H9 (cell line): ENCODE measurements around the gene ZGLP1. TPM values are rescaled to one million over a fixed set of nuclear protein-coding genes. Genes with fewer than 3 reads are reported as not detected.
A peak's percentile ranks its signal among the peaks of the same experiment; 100 is the strongest.

Experiments
- DNase-seq: peaks from one replicate; pipeline ENCODE4 v3.0.0-alpha.2; 2017
- H2AFZ ChIP-seq: one replicate; pipeline ENCODE4 v1.6.1; 2013; ENCODE audit warnings: mild to moderate bottlenecking, low read length, control low read depth, moderate library complexity
- H2AK5ac ChIP-seq: 2 replicates; pipeline ENCODE4 v1.6.1; 2013; ENCODE audit warnings: low read length, control low read depth, mixed read lengths; ENCODE audit not compliant: insufficient read length
- H2BK120ac ChIP-seq: one replicate; pipeline ENCODE4 v1.6.1; 2013; ENCODE audit warnings: low read depth, mild to moderate bottlenecking, low read length, control low read depth, inconsistent platforms; ENCODE audit not compliant: poor library complexity, severe bottlenecking
- H2BK12ac ChIP-seq: 2 replicates; pipeline ENCODE4 v1.6.1; 2013; ENCODE audit warnings: low read length, control low read depth, mixed read lengths, low read depth; ENCODE audit not compliant: insufficient read length
- H2BK15ac ChIP-seq: 2 replicates; pipeline ENCODE4 v1.6.1; 2013; ENCODE audit warnings: low read depth, low read length, control low read depth
- H2BK20ac ChIP-seq: one replicate; pipeline ENCODE4 v1.6.1; 2013; ENCODE audit warnings: low read depth, mild to moderate bottlenecking, low read length, control low read depth, inconsistent platforms; ENCODE audit not compliant: poor library complexity, severe bottlenecking
- H2BK5ac ChIP-seq: 2 replicates; pipeline ENCODE4 v1.6.1; 2013; ENCODE audit warnings: low read length, control low read depth, mixed read lengths; ENCODE audit not compliant: insufficient read length
- H3K14ac ChIP-seq: 2 replicates; pipeline ENCODE4 v1.6.1; 2013; ENCODE audit warnings: low read length, control low read depth; ENCODE audit not compliant: insufficient read depth
- H3K18ac ChIP-seq: 2 replicates; pipeline ENCODE4 v1.6.1; 2013; ENCODE audit warnings: low read depth, mild to moderate bottlenecking, mixed read lengths, low read length, control low read depth; ENCODE audit not compliant: insufficient read length
- H3K23ac ChIP-seq: 2 replicates; pipeline ENCODE4 v1.6.1; 2013; ENCODE audit warnings: low read length, control low read depth, mixed read lengths, low read depth; ENCODE audit not compliant: insufficient read length
- H3K23me2 ChIP-seq: 2 replicates; pipeline ENCODE4 v1.6.1; 2013; ENCODE audit warnings: low read depth, mild to moderate bottlenecking, mixed read lengths, low read length, control low read depth; ENCODE audit not compliant: insufficient read length, poor library complexity, severe bottlenecking
- H3K27ac ChIP-seq: 2 replicates; pipeline ENCODE4 v1.5.1; 2013; ENCODE audit warnings: low read length, control low read depth, mixed read lengths, low read depth; ENCODE audit not compliant: insufficient read length
- H3K27me3 ChIP-seq: 2 replicates; pipeline ENCODE4 v1.6.1; 2013; ENCODE audit warnings: low read length, control low read depth, inconsistent platforms; ENCODE audit not compliant: insufficient read depth
- H3K4ac ChIP-seq: 2 replicates; pipeline ENCODE4 v1.6.1; 2013; ENCODE audit warnings: low read depth, mild to moderate bottlenecking, control low read depth, inconsistent platforms, low read length, moderate library complexity
- H3K4me1 ChIP-seq: 2 replicates; pipeline ENCODE4 v1.6.1; 2013; ENCODE audit warnings: low read length, control low read depth, inconsistent platforms; ENCODE audit not compliant: insufficient read depth
- H3K4me2 ChIP-seq: 2 replicates; pipeline ENCODE4 v1.6.1; 2013; ENCODE audit warnings: low read length, control low read depth, mixed read lengths; ENCODE audit not compliant: insufficient read length, insufficient read depth
- H3K56ac ChIP-seq: 2 replicates; pipeline ENCODE4 v1.6.1; 2013; ENCODE audit warnings: low read depth, mild to moderate bottlenecking, mixed read lengths, low read length, control low read depth; ENCODE audit not compliant: insufficient read length
- H3K79me1 ChIP-seq: 2 replicates; pipeline ENCODE4 v1.6.1; 2013; ENCODE audit warnings: low read depth, mild to moderate bottlenecking, moderate library complexity, low read length, control low read depth, inconsistent platforms; ENCODE audit not compliant: insufficient read depth, poor library complexity, severe bottlenecking
- H3K79me2 ChIP-seq: 2 replicates; pipeline ENCODE4 v1.6.1; 2013; ENCODE audit warnings: low read length, control low read depth, inconsistent platforms; ENCODE audit not compliant: insufficient read depth
- H3K9ac ChIP-seq: 2 replicates; pipeline ENCODE4 v1.6.1; 2013; ENCODE audit warnings: low read length, control low read depth, mixed read lengths; ENCODE audit not compliant: insufficient read length; ENCODE audit errors: extremely low read depth
- H3K9me3 ChIP-seq: one replicate; pipeline ENCODE4 v1.6.1; 2013; ENCODE audit warnings: low read depth, low read length, inconsistent platforms; ENCODE audit not compliant: control insufficient read depth
- H3T11ph ChIP-seq: one replicate; pipeline ENCODE4 v1.6.1; 2013; ENCODE audit warnings: mild to moderate bottlenecking, low read length, control low read depth, inconsistent platforms
- H4K20me1 ChIP-seq: one replicate; pipeline ENCODE4 v1.6.1; 2013; ENCODE audit not compliant: control insufficient read depth, insufficient read length, insufficient read depth
- H4K5ac ChIP-seq: 2 replicates; pipeline ENCODE4 v1.6.1; 2013; ENCODE audit warnings: low read depth, mild to moderate bottlenecking, mixed read lengths, low read length, control low read depth; ENCODE audit not compliant: insufficient read length
- H4K8ac ChIP-seq: replicated peaks from 2 replicates; pipeline ENCODE4 v1.6.1; 2013; ENCODE audit warnings: low read length, control low read depth, mixed read lengths, low read depth; ENCODE audit not compliant: insufficient read length
- H4K91ac ChIP-seq: 2 replicates; pipeline ENCODE4 v1.6.1; 2013; ENCODE audit warnings: low read depth, mild to moderate bottlenecking, moderate library complexity, mixed read lengths, low read length, control low read depth; ENCODE audit not compliant: insufficient read length
- H3K27ac Mint-ChIP-seq, 3 experiments: 2 replicates in 2 of 3; 3 replicates in 1 of 3; pipeline ENCODE4 v1.8.0; 2020 to 2021; ENCODE audit warnings: mixed read lengths in 3 of 3, mild to moderate bottlenecking in 1 of 3, moderate library complexity in 1 of 3
- H3K27me3 Mint-ChIP-seq: 2 replicates; pipeline ENCODE4 v1.8.0; 2021; ENCODE audit warnings: low read depth, mild to moderate bottlenecking, moderate library complexity, mixed read lengths
- H3K36me3 Mint-ChIP-seq, 3 experiments: 2 replicates in 2 of 3; 3 replicates in 1 of 3; pipeline ENCODE4 v1.8.0; 2020 to 2021; ENCODE audit warnings: low read depth in 3 of 3, mixed read lengths in 3 of 3; ENCODE audit not compliant: insufficient read depth in 1 of 3
- H3K4me1 Mint-ChIP-seq, 2 experiments: 2 replicates each; pipeline ENCODE4 v1.8.0; 2020; ENCODE audit warnings: mixed read lengths in 2 of 2
- H3K4me3 Mint-ChIP-seq, 2 experiments: 2 replicates in 1 of 2; 3 replicates in 1 of 2; pipeline ENCODE4 v1.8.0; 2020 to 2021; ENCODE audit warnings: mild to moderate bottlenecking in 2 of 2, mixed read lengths in 2 of 2, moderate library complexity in 1 of 2
- H3K9me3 Mint-ChIP-seq, 2 experiments: 2 replicates in 1 of 2; 3 replicates in 1 of 2; pipeline ENCODE4 v1.8.0; 2020; ENCODE audit warnings: mild to moderate bottlenecking in 2 of 2, mixed read lengths in 2 of 2, moderate library complexity in 1 of 2
- CTCF ChIP-seq: fragments of 200-600 bp; sonication (generic); conservative IDR thresholded peaks from 3 replicates; pipeline ENCODE4 v1.8.0; 2021; ENCODE audit warnings: antibody characterized with exemption, mild to moderate bottlenecking
- WGBS: extraction: QIAGEN DNeasy Blood & Tissue Kit; methylation state at CpG from one replicate; pipeline ENCODE4 v1.1.7; 2013; ENCODE audit warnings: missing lambda C conversion rate, low lambda C conversion rate, mixed read lengths; ENCODE audit not compliant: insufficient read length; ENCODE audit errors: extremely low coverage; 5-methylcytosine and 5-hydroxymethylcytosine counted together
- total RNA-seq: library from RNA; stranded (reverse); gene quantifications from 2 replicates; pipeline ENCODE4 v1.2.1, GENCODE V29; 2021

The ZGLP1 gene
- total RNA-seq, 1 experiment from 2014 or later = 6.9 TPM

DNA sequence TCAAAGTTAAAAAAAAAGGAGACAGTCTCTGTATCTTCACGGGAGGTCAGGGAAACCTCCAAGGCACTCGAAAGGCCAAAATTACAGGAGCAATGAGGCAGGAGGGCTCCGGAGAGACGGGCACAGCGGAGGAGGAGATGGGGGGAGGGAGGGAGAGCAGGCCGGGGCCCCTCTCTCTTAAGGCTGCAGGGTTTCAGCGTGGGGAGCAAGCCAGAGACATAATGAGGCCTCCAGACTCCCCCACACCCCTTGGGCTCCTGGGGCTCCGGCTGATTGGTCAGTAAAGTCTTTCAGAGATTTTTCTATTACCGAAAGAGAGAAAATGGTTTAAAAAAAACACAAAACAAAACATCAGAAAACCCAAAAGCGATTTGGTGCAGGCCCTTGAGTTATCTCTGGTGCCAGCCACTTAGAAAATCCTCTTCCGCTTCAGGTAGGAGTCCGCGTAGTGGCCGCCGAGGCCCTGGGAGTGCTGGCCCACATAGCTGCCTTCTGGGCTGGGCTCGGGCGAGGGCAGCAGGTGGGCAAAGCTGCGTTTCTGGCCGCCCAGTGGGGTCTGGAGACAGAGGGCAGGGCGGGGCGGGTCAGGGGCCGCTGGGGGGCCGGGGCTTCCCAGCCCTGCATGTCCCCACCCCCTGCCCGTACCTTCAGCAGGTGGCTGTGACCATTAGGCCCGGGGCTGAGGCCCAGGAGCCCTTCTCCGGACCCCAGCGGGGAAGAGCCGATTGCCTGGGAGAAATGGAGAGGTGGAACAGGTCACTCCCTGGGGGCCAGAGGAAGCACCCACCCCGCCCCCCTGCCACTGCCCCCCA lies 7.6 kb upstream of the ZGLP1 start:
- Histone ChIP-seq H3K14ac (no peak overlapping the region), H3K4me1 (no peaks in the 10 kb centered on the region), H4K5ac (no peak overlapping the region), H4K91ac (no peak overlapping the region), H3K9ac (no peak overlapping the region), H2BK12ac (no peak overlapping the region), H3K4ac (no peak overlapping the region), H3K23ac (no peak overlapping the region), H3K9me3 (no peaks in the 10 kb centered on the region), H3K27ac (no peak overlapping the region), H3K18ac (no peak overlapping the region), H2BK15ac (no peak overlapping the region), H2BK20ac (no peak overlapping the region), H3T11ph (no peak overlapping the region), H4K20me1 (no peaks in the 10 kb centered on the region), H2AFZ (no peak overlapping the region), H3K23me2 (peaks cover 3% of the 10 kb centered on the region), H3K56ac (no peak overlapping the region), H2BK120ac (no peak overlapping the region), H3K27me3 (no peaks in the 10 kb centered on the region), H4K8ac (no peak overlapping the region), H3K79me2 (no peaks in the 10 kb centered on the region), H3K4me2 (no peak overlapping the region), H2BK5ac (no peak overlapping the region), H3K79me1 (no peaks in the 10 kb centered on the region), H2AK5ac (no peak overlapping the region)
- H3K9me3 Mint-ChIP-seq = no peaks in the 10 kb centered on the region; a peak in 1 of 5 replicates
- WGBS = no CpG with 5 or more reads among the region's 29 CpGs
- H3K36me3 Mint-ChIP-seq = peaks cover 19 to 54% (median 33%) of the 10 kb centered on the region in 3 experiments
- H3K27ac Mint-ChIP-seq = peak overlapping the region in 2 of 3 experiments; percentile 64 to 92; a peak in 2 of 7 replicates
- TF ChIP-seq CTCF = no peak
- H3K4me1 Mint-ChIP-seq = peaks cover 11 to 14% of the 10 kb centered on the region in 2 experiments
- H3K27me3 Mint-ChIP-seq = peaks cover 2% of the 10 kb centered on the region
- H3K4me3 Mint-ChIP-seq = no peak overlapping the region
- DNase-seq = no peak
